GM21723 (cell line): ENCODE results near the gene KIF12.

Source experiments
- ATAC-seq: cut with Tn5 transposase; IDR thresholded peaks from one replicate; pipeline ENCODE4 v1.9.1; 2021; ENCODE audit warnings: mild to moderate bottlenecking, moderate library complexity; ENCODE audit not compliant: unreplicated experiment

The KIF12 gene

DNA sequence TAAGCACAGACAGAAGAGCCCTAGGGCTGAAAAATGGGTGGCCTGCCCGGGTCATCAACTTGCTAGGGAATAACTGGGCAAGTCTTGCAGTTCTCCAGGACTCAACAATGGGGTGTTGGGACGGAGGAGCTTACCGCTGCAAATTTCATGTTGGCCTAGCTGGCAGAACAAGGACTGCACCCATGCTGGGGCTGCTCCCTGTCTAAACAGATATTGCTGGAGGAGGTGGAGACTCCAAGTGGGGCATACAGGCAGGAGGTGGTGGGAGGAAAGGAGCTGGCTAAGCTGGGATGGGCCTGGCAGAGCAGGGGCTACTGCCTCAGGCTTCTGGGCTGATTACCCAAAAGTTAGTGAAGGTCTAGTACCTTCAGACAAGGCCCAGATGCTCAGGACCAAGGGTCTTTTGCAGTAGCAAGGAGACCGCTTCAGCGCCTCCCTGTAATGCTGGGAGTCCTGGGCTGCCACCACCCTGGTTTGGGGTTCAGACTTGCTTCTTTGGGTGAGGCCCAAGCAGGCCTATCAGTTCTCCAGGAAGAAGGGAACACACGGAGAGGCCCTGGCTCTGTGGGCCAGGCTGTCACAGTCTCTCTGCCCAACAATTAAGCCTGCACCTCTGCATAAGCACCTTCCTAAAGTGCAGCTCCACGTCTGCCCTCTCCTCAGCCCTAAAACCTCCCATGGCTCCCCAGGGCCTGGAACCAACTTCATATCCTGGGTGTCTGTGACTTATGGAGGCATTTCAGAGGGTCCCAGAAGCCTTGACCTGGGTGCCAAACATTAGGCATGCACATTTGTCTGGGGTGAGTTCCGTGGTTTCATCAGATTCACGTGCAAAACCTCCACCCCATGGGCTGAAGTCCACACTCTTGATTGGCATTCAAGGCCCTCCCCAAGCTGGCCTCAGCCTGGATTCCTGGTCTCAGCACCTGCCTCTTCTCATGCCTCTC is 24.2 kb upstream of the KIF12 start:
- no peak for ATAC-seq

DNA sequence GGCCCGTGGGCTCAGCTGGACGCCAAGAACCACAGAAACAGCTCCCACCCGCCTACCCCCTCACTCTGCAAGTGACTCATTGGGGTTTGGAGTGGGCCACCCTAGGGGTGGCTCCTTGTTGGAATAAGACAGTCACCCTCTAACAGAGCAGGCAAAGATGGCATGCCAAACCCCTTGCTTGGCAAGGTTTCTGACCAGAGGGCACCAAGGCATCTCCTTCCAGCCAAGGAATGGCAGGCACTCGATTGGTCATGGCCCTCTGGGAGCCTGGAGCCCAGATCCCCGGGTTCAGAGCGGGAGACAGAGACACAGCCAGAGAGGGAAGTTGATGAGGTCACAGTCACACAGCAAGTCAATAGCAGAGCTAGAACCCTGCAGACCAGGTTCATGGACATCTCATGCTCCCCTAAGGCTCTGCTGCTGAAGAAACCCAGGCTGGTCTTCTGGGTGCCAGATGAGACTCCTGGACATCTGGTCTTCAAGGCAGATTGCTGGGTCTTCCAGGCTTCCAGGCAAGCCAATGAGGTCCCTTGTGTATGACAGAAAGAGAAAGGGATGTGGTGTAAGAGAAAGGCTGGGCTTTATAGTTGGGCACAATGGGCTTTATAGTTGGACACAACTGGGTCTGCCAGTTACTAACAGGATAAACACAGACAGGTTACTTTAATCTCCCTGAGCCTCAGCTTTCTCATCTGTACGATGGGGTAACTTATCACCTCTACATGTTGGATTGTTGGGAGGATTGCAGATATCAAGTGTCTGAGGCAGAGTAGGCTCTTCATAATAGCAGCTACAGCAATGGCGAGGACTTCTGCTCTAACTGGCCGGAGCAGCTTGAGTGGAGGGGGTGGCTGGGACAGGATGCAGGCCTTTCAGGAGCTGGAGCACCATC is 23.3 kb upstream of the KIF12 start:
- no peak for ATAC-seq

DNA sequence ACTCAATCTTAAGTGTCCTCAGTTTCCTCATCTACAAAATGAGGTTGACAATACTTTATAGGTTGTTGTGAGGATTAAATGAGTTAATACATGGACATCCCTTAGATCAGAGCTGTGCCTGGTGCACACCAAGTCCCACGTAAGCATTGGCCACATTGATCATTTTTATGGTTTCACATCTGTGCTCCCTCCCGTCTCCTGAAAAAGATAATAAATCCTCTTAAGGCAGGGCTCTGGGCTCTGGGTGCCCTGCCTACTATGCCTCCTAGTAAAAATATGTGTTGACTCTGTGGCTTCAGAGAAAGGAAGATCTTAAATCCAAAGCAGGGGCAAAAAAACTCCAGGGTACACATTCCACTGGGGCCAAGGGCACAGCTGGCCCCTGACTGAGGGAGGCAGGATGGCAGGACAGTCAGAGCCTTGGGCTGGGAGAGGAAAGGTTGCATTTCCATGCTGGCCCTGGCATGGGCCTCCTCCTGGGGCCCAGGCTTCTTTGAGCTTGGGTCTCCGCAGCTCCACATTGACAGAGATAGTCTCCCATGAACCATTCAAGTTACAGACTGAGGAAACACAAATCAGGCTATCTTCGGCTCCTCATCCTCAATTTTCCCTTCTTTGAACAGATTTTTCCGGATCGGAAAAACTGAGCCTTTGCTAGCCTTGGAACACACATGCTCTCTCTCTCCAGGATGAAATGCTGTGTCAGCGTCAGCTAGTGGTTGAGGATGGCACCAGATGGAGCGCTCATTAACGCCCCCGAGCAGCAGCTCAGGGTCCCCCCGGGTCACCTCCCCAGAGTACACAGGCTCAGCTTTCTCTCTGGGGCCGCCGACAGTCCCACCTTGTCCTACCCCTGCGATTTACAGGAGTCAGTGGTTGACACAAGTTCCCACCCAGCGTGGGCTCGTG is 22.4 kb upstream of the KIF12 start:
- no peak for ATAC-seq

DNA sequence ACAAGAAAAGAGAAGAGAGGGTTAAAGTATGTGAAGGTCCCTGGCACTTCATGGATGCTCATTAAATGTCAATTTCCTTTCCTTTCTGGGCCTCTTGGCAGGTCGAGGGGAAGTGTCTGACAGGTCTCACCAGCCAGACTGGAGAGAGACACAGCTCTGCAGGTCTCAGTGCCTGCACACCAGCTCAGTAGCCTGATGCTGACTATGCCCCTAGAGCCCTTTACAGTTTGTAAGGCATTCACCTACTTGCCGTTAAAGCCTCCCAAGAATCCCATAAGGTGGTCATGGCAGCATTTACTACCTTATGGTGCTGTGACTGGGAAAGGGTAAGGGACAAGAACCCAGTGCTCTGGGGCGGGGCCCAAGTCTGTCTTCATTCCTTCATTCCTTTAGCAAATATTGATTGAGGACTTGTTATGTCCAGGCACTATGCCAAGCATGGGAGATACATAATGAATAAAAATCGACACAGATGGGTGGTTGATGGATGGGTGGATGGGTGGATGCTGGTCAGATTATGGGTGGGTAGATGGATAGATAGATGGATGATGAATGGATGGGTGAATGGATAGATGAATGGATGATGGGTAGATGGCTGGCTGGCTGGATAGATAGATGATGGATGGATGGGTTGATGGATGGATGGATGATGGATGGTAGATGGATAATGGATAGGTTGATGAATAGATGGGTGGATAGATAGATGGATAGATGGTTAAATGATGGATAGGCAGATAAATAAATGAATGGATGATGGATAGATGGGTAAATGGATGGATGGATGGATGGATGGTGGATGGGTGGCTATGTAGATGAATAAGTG is 21.3 kb upstream of the KIF12 start:
- ATAC-seq = no peak

DNA sequence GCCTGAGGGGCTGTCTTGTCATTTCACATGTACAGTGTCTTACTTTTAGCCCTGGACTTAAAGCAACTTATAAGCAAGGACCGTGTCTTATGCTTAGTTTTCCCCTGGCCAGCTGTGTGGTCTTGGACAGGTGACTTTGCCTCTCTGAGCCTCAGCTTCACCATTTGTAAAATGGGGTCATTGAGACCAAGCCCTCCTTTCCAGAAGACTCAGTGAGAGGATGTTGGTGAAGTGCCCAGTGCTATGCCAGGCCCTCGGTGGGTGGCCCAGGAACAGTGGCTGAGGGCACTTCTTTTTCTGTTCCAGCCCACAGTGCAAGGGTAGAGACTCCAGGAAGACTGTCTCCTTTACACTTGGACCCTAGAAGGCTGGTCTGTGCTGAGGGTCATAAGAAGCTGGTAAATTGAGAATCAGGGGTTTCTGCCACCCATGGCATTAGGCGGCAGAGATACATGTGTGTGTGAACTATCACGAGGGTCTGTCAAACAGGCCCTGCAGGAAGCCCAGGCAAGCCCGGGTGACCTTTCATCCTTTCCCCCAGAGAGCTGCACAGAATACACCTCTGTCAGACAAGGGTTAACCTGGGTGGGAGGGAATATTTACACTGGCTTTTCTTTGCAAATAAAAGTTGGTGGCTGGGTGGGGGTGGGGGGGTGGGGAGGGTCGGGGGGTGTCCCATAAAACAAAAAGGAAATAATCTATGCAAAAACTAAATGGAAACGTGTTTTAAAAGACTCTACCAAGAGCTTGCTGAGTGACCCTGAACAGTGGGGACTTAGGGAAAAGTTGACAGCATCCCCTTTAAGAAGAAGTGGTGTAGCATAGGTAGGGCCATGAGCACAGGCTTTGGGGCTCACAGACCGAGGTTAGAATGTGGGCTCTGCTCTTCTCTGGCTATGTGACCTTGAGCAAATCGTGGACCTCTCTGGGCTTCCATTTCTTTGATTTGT is 20.4 kb upstream of the KIF12 start:
- ATAC-seq = no peak

DNA sequence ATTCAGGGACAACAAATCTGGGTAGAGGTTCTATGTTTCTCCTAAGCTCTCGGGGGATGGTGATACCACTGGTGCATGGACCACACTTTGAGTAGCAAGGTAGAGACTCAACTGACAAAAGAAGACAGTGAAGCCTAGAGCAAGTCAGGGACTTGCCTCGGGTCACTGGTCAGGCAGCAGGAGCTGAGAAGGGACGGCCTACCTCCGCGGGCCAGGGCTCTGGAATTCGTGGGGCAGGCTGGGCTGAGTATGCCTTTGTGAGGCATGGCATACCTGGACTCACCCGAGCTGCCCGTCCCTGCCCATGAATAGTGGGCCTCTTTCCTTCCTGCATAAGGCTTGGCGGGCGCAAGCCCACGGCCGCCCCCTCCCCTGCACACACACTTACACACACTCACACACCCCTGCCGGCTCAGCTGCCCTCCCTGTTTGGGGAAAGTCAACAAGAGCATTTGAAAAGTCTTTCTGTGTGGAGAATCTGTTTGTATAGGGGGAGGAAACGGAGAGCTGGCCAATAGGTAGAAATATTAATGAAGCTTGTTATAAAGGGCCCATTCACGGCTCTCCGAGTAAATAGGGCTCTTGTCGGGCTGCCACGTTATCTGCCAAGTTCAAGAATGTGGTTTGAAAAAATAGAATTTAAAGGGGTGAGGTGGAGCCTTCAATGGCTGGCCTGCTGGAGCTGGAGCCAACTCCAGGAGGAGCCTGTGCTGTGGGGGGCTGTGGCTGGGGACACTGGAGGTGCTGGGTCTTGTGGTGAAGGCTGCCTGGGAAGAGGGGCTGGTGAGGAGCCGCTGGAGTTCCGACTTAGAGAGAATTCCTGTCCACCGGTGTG is 19.1 kb upstream of the KIF12 start:
- no peak for ATAC-seq

DNA sequence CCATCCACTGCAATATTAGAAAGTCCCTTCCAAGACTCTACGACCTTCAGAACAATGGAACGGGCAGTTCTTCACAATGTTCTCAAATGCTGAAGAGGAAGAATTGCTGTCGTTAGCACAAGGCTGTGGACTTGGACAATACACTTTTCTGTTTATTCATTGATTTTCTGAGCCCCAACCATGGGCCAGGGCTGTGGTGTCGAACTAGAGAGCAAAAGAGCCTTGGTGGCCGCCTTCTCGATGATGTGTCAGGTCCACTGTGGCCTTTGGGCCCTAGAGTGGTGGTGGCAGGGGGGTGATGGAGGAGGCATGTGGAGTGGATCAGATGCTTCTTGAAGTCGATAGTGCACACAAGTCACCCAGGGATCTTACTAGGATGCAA is 18.5 kb upstream of the KIF12 start:
- no peak for ATAC-seq

DNA sequence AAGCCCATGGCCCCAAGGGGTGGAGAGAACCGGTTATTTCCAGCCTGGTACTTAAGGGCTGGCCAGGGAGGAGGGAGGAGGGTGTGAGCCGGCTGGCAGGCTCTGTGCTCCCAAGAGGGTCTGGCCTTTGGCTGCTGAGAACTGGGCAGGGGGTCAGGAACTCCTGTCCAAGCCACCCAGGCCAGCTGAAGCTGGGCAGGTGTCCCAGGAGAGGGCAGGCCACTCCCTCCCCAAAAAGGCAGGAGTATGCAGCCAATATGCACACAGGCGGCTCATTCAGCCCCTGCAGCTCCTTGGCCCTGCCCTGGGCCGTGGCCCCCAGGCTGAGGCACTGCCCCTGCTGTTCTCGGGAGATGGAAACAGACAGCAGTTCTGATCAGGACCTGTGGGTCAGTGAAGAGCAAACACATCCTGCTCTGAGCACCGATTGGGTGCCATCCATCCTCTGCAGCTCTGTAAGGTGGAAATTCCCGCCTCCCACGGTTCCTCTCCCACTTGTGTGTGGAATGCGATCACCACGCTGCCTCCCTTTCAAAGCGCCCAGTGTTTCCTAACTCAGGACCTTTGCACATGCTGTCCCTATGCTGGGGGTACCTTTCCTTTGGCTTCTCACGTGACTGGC is 17.1 kb upstream of the KIF12 start:
- no peak for ATAC-seq

DNA sequence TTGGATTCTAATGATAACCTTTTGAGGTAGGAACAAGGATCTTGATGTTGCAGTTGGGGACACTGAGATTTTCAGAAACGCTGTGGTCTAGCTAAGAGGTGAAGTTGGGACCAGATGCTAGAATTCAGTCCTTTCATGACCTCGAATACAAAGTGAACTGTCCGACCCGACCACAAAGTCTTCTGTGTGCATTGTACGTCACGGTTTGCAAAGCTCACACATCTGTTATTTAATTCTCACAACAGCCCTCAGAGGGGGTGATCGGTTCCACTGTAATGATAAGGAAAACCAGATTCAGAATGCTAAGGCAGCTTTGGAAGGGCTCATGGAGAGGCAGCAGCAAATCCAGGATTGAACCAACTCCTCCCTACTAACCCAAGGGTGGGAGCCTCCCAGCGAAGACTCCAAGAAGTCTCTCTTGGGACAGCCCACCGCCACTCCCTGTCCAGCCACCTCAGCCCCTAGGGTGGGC is 16.6 kb upstream of the KIF12 start:
- ATAC-seq = no peak

DNA sequence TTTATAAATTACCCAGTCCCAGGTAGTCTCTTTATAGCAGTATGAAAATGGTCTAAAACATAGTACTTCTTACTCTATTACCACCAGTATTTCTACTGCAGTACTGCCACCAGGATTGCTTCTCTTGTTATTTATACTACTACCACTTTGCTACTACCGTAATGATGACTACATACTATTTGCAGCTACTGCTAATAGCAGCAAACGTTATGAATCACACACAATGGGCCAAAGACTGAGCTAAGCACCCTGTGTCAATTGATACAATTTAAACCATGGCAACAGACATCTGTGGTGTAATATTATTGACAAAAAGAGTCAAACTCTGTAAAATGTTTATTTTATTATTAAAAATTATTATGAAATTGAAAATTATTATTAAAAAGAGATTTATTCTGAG is 15.3 kb upstream of the KIF12 start:
- ATAC-seq = no peak

DNA sequence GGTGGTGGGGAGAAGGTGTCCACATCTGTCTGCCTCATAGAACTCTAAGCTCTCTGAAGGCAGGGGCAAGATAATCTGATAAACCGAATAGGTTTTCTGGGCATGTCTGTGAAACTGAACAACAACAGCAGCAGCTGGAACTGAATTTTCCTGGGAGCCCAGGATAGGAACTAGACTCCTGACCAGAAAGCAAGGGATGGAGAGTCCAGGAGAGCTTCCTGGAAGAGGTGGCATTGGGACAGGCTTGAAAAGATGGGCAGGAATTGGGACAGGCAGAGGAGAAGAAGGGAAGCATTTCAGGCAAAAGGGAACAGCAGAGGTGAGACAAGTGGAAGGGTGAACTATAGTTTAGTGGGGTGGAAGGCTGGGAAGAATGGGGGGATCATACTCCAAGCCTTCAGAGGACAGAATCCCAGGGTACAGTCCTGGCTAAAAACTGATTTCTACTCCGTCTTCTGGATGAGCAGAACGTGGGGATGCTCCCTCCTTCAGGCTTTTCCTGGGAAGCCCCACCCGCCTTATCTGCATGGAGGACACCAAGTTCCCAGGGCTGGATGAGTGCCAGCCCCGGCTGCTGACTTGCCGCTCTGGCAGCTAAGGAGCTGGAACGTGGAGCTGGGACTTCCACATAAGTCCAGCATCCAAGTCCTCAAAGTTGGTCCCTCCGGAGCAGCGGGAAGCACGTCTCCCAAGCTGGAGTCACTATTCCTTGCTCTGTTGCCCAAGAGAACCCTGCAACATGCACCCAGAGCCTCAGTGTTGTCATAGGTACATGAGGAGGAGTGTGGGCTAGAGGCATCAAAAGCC is 13.9 kb upstream of the KIF12 start:
- no peak for ATAC-seq

DNA sequence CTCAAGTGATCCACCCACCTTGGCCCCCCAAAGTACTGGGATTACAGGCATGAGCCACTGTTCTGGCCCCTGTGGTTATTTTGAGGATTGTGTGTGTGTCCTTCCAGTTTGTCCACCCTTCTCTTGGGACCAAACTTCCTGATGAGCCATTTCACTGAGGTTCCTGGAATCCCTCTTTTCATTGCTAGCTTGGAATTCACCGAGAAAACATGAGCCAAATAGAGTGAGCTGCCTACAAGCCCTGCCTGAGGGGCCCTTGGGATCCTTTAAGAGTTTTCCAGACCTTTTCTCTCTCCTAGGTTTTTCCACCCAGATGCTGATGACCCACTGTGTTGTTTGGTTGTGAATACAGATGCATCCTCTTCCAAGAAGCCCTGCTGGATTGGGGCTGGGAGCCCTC is 13.2 kb upstream of the KIF12 start:
- no peak for ATAC-seq

DNA sequence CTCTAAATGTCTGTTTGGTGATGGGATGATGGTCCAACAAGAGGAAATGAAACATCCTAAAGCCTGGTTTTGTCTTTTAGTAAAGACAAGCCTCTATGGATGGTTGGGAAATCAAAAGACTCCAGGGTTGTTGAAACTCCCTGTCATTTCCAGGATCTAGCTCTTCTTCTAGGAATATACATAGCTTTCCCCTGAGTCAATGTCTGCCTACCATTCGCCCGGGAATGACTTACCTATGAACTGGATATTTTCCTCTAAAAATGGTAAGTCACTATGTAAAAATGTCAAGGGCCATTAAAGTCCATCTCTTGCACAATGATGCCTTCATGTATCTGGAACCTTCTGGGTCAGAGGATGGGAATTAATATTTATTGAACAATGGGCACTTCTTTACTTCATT is 11.1 kb upstream of the KIF12 start:
- ATAC-seq = no peak

DNA sequence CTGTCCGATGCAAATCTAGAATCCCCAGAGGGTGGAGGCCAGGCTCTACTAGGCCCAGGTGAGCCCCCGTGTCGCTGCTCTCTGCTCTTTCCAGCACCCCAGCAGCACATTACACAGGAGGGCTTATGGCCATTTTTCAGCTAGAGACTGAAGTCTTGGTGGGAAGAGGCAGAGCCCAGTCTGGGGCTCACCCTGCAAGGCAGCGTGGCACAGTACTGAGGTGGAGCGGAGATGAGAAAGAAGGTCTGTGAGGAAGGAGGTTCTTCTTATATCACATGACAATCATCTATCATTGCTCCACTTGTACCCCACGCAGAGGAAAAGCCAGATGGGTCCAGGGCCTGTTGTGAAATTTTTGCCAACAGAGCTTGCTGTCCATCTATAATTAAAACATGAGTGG is 10.0 kb upstream of the KIF12 start:
- no peak for ATAC-seq

DNA sequence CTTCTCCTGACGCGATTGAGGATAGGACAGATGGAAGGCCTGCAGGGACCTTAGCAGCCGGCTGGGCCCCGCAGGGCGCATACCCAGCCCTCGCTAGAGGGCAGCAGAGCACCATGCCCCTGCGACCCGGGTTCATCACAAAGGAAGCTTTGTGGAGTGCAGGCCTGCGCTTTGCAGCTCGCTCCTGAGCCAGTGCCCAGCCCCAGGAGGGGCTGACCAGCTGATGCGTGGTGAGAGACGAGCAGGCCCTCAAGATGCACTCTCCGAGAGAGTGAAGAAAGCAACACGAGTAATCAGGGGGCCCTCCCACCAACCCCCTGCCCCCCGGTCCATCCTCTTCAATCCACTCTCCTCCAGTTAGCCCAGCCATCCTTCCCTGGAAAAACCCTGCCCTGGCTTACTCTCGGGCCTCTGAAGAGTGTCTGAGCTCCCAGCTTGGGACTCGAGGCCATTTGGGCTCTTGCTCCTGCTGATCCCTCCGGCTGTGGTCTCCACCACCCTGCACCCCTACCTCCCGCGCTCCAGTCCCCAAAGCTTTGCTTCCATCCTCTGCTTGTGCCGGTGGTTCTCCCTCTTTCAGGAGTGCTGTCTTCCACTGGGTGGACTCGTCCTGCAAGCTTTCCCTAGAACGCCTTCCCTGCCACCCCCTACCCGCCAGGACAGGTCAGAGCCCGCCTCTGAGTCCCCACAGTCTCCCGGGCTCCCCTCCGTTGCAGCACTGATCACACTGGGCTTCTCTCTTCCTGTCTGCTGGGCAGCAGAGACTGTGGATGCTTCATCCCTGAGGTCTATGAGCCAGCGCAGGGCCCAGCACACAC is 9.1 kb upstream of the KIF12 start:
- peak; percentile 73 for ATAC-seq
